B cell (primary cell): Measurements from ENCODE around the gene CACNA2D2. TPM values are rescaled to one million over a fixed set of nuclear protein-coding genes. Genes with fewer than 3 reads are reported as not detected.

ENCODE experiments used
- ATAC-seq: fragments of 200-7000 bp; cut with Tn5 transposase; one replicate; pipeline ENCODE4 v1.10.0; 2021; ENCODE audit warnings: low read depth, mild to moderate bottlenecking, moderate number of reproducible peaks, moderate library complexity
- CTCF ChIA-PET: fragments of 350-600 bp; sonication (Branson Sonifier 250); formaldehyde crosslinking; loops from one replicate; lab custom pipeline; 2021; ENCODE audit warnings: antibody characterized with exemption, inconsistent platforms; lab: Charles Lee
- POLR2A ChIA-PET: fragments of 350-600 bp; sonication (Branson Sonifier 250); formaldehyde crosslinking; loops from one replicate; lab custom pipeline; 2021; ENCODE audit warnings: antibody characterized with exemption; lab: Charles Lee
- DNase-seq: peaks from one replicate; pipeline ENCODE4 v3.0.0; 2013
- H2AFZ ChIP-seq: 2 replicates; pipeline ENCODE4 v1.6.1; 2012; ENCODE audit warnings: mild to moderate bottlenecking, low read depth, low read length; ENCODE audit not compliant: insufficient read depth, poor library complexity, severe bottlenecking
- H3K27ac ChIP-seq, 2 donors: 1 replicate in 1 of 2; 2 replicates in 1 of 2; pipeline ENCODE4 v1.5.1; 2012 to 2013; ENCODE audit warnings: low read length in 2 of 2, mild to moderate bottlenecking in 2 of 2, moderate library complexity in 1 of 2
- H3K27me3 ChIP-seq, 4 experiments: fragments of 200-600 bp in 1 of 4; sonication (generic) in 1 of 4; replicated peaks in 1 of 4; 1 replicate in 2 of 4; 2 replicates in 2 of 4; pipeline versions ENCODE4 v1.6.1 to v1.7.0; 2013 to 2016; ENCODE audit warnings: low read length in 3 of 4, mild to moderate bottlenecking in 2 of 4, mixed read lengths in 1 of 4, moderate library complexity in 1 of 4; ENCODE audit not compliant: insufficient read depth in 4 of 4, control insufficient read depth in 3 of 4; ENCODE audit errors: control extremely low read depth in 1 of 4
- H3K36me3 ChIP-seq, 2 experiments: replicated peaks in 1 of 2; 1 replicate in 1 of 2; 2 replicates in 1 of 2; pipeline versions ENCODE4 v1.6.1 to v1.7.1; 2013; ENCODE audit warnings: low read length in 1 of 2; ENCODE audit not compliant: insufficient read depth in 2 of 2, control insufficient read depth in 1 of 2; ENCODE audit errors: control extremely low read depth in 1 of 2, extremely low read depth in 1 of 2
- H3K4me1 ChIP-seq, 2 donors: fragments of 200-600 bp in 1 of 2; sonication (generic) in 1 of 2; 1 replicate in 1 of 2; 2 replicates in 1 of 2; pipeline versions ENCODE4 v1.5.1 to v1.6.1; 2013 to 2017; ENCODE audit warnings: low read length in 2 of 2; ENCODE audit not compliant: control insufficient read depth in 2 of 2, insufficient read depth in 2 of 2
- H3K4me2 ChIP-seq: replicated peaks from 2 replicates; pipeline ENCODE3; 2012; ENCODE audit warnings: mild to moderate bottlenecking, low read depth, low read length; ENCODE audit not compliant: poor library complexity, severe bottlenecking
- H3K4me3 ChIP-seq, 5 experiments: fragments of 200-600 bp in 1 of 5; sonication (generic) in 1 of 5; 1 replicate in 3 of 5; 2 replicates in 2 of 5; pipeline versions ENCODE4 v1.5.1 to v1.7.0; 2011 to 2016; ENCODE audit warnings: low read length in 4 of 5, mild to moderate bottlenecking in 4 of 5, low read depth in 2 of 5, control low read depth in 1 of 5, moderate library complexity in 1 of 5; ENCODE audit not compliant: insufficient read depth in 1 of 5; ENCODE audit errors: control extremely low read depth in 1 of 5, extremely low read depth in 1 of 5
- H3K79me2 ChIP-seq: fragments of 200-600 bp; sonication (generic); one replicate; pipeline ENCODE4 v1.6.0; 2016; ENCODE audit warnings: low read length; ENCODE audit not compliant: control insufficient read depth, insufficient read depth
- H3K9ac ChIP-seq: fragments of 200-600 bp; sonication (generic); 2 replicates; pipeline ENCODE4 v1.6.1; 2017; ENCODE audit warnings: mild to moderate bottlenecking, low read length, moderate library complexity
- H3K9me3 ChIP-seq, 3 donors: one replicate each; pipeline versions ENCODE4 v1.6.1 to v1.7.1; 2013; ENCODE audit warnings: low read length in 2 of 3; ENCODE audit not compliant: control insufficient read depth in 2 of 3, insufficient read depth in 1 of 3; ENCODE audit errors: control extremely low read depth in 1 of 3
- H4K20me1 ChIP-seq: 2 replicates; pipeline ENCODE4 v1.6.0; 2012; ENCODE audit warnings: mild to moderate bottlenecking, low read length; ENCODE audit not compliant: insufficient read depth, control insufficient read depth, poor library complexity, severe bottlenecking
- H3K27ac Mint-ChIP-seq: one replicate; pipeline ENCODE4 v1.8.0; 2021; ENCODE audit warnings: mixed read lengths
- H3K27me3 Mint-ChIP-seq: one replicate; pipeline ENCODE4 v1.8.0; 2021; ENCODE audit warnings: mixed read lengths
- H3K4me1 Mint-ChIP-seq: one replicate; pipeline ENCODE4 v1.8.0; 2021; ENCODE audit warnings: mixed read lengths
- H3K4me3 Mint-ChIP-seq: one replicate; pipeline ENCODE4 v1.8.0; 2021; ENCODE audit warnings: mixed read lengths
- H3K9me3 Mint-ChIP-seq: one replicate; pipeline ENCODE4 v1.8.0; 2022; ENCODE audit warnings: mixed read lengths; ENCODE audit not compliant: insufficient read depth
- EZH2 ChIP-seq: IDR thresholded peaks from 2 replicates; pipeline ENCODE4 v1.6.1; 2012; ENCODE audit warnings: borderline replicate concordance, low read depth, mild to moderate bottlenecking, moderate library complexity, low read length; ENCODE audit not compliant: insufficient read depth, poor library complexity, severe bottlenecking
- WGBS: methylation state at CpG from one replicate; pipeline ENCODE4 v1.1.5; 2013; ENCODE audit warnings: missing lambda C conversion rate; ENCODE audit not compliant: insufficient coverage; 5-methylcytosine and 5-hydroxymethylcytosine counted together
- intact Hi-C: fragments of 100-400 bp; cut with micrococcal nuclease; formaldehyde crosslinking; loops from one replicate; pipeline ENCODE4 v1.10.0; 2022
- polyA plus RNA-seq: library from polyadenylated mRNA; depleted of rRNA; stranded (reverse); fragments of >200 nt; gene quantifications from 2 replicates; pipeline ENCODE4 v1.2.3, GENCODE V29; 2012
- total RNA-seq, 2 donors: library from RNA; stranded (reverse); fragments of 120-200 nt in 1 of 2; gene quantifications; 1 replicate in 1 of 2; 2 replicates in 1 of 2; pipeline versions ENCODE4 v1.2.3 to v1.2.4, GENCODE V29; 2013 to 2022
- TF ChIP-seq, protein P1 (sequence below): fragments of 200-600 bp; IDR thresholded peaks from one replicate; pipeline ENCODE4 v1.8.0; 2022; ENCODE audit warnings: antibody characterized with exemption, mild to moderate bottlenecking

CACNA2D2 gene
- total and polyA plus RNA-seq, 2 donors (not counting 1 experiment from before 2014, with no cell fraction given) = 0.69 to 1.2 TPM

DNA sequence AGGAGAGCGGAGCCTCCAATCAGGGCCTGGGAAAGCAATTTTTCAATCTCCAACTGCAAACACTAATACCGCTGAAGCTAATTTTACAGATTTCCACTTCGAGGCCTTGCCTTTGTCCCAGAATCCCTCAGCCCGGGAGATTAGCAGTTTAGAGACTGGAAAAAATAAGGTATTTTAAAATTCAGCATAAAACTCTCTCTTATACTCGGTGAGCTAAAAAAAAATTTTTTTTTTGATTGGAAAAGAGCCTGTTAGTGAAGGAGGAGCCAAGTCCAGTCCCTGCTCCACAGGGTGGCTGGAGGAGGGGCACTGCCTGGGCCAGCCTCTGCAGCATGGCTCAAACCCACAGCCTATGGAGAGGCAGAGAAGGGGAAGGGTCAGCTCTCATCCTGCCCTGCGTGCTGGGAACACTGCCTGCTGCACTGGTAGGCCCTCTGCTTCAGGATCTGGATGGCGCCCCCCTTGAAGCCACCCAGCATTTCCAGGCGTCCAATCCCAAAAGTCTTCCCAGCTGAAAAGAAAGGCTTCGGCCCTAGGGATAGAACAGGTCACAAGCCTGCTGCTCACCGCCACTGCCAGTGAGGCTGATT lies 48.9 kb downstream of the CACNA2D2 start:
- H3K36me3 ChIP-seq = no peaks in the 10 kb centered on the region
- H4K20me1 ChIP-seq = no peaks in the 10 kb centered on the region
- DNase-seq = no peak
- H3K27me3 ChIP-seq = no peaks in the 10 kb centered on the region
- H3K27ac ChIP-seq = no peak overlapping the region
- TF ChIP-seq, protein P1, sequence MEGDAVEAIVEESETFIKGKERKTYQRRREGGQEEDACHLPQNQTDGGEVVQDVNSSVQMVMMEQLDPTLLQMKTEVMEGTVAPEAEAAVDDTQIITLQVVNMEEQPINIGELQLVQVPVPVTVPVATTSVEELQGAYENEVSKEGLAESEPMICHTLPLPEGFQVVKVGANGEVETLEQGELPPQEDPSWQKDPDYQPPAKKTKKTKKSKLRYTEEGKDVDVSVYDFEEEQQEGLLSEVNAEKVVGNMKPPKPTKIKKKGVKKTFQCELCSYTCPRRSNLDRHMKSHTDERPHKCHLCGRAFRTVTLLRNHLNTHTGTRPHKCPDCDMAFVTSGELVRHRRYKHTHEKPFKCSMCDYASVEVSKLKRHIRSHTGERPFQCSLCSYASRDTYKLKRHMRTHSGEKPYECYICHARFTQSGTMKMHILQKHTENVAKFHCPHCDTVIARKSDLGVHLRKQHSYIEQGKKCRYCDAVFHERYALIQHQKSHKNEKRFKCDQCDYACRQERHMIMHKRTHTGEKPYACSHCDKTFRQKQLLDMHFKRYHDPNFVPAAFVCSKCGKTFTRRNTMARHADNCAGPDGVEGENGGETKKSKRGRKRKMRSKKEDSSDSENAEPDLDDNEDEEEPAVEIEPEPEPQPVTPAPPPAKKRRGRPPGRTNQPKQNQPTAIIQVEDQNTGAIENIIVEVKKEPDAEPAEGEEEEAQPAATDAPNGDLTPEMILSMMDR = no peak
- no peak for TF ChIP-seq EZH2
- H3K9me3 ChIP-seq = no peaks in the 10 kb centered on the region
- CTCF ChIA-PET = no interaction called here
- Mint-ChIP-seq H3K4me3 (no peak overlapping the region), H3K9me3 (no peaks in the 10 kb centered on the region), H3K4me1 (peaks cover 3% of the 10 kb centered on the region), H3K27ac (no peak overlapping the region), H3K27me3 (peaks cover 21% of the 10 kb centered on the region)
- no peak overlapping the region for H3K9ac ChIP-seq
- POLR2A ChIA-PET = no interaction called here
- intact Hi-C loops = no loop called here
- H3K79me2 ChIP-seq = no peaks in the 10 kb centered on the region
- no peak overlapping the region for H3K4me2 ChIP-seq
- H3K4me1 ChIP-seq = peaks cover 0 to 3% of the 10 kb centered on the region in 2 donors
- no peak overlapping the region for H3K4me3 ChIP-seq
- H2AFZ ChIP-seq = no peak overlapping the region
- WGBS = 94% methylated on average over 6 of the region's 10 CpGs
- ATAC-seq = no peak

DNA sequence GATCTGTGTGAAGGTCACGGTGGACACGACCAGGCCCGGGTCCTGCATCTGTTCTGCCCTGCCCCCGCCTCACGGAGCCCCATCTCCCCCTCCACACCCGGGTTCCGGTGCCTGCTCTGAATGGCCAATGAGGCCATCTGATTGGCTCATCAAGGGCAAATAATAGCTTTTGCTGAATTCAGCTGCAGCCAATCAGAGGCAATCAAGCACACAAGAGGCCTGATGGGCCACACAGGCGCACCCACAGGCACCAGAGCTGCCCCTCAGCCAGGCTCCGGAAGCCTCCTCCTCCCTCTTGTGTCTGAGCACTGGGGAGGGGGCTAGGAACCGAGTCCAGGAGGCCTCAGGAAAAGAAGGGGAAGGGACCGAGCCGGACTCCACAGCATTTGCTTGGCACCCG lies 49.5 kb downstream of the CACNA2D2 start:
- no peak for DNase-seq
- Histone ChIP-seq H3K36me3 (no peaks in the 10 kb centered on the region), H3K4me2 (no peak overlapping the region), H3K27me3 (no peaks in the 10 kb centered on the region), H2AFZ (no peak overlapping the region), H3K4me3 (no peak overlapping the region), H3K27ac (no peak overlapping the region), H3K9ac (no peak overlapping the region), H3K79me2 (no peaks in the 10 kb centered on the region), H4K20me1 (no peaks in the 10 kb centered on the region), H3K9me3 (no peaks in the 10 kb centered on the region), H3K4me1 (peaks cover 0 to 3% of the 10 kb centered on the region in 2 donors)
- H3K4me1 Mint-ChIP-seq = peaks cover 3% of the 10 kb centered on the region
- intact Hi-C loops = no loop called here
- H3K27ac Mint-ChIP-seq = no peak overlapping the region
- peaks cover 19% of the 10 kb centered on the region for H3K27me3 Mint-ChIP-seq
- POLR2A ChIA-PET = no interaction called here
- 90% methylated on average over 10 of the region's 13 CpGs for WGBS
- H3K4me3 Mint-ChIP-seq = no peak overlapping the region
- ATAC-seq = no peak
- no peaks in the 10 kb centered on the region for H3K9me3 Mint-ChIP-seq
- CTCF ChIA-PET = no interaction called here
- TF ChIP-seq, protein P1 = no peak
- no peak for TF ChIP-seq EZH2
